Measurements from ENCODE around the gene REEP2.
A peak's percentile ranks its signal among the peaks of the same experiment; 100 is the strongest.

REEP2 gene

GRCh38 chr5:138448481-138449398 is 9.9 kb downstream of the REEP2 start:
- peak; percentile 43 for DNase-seq

DNA sequence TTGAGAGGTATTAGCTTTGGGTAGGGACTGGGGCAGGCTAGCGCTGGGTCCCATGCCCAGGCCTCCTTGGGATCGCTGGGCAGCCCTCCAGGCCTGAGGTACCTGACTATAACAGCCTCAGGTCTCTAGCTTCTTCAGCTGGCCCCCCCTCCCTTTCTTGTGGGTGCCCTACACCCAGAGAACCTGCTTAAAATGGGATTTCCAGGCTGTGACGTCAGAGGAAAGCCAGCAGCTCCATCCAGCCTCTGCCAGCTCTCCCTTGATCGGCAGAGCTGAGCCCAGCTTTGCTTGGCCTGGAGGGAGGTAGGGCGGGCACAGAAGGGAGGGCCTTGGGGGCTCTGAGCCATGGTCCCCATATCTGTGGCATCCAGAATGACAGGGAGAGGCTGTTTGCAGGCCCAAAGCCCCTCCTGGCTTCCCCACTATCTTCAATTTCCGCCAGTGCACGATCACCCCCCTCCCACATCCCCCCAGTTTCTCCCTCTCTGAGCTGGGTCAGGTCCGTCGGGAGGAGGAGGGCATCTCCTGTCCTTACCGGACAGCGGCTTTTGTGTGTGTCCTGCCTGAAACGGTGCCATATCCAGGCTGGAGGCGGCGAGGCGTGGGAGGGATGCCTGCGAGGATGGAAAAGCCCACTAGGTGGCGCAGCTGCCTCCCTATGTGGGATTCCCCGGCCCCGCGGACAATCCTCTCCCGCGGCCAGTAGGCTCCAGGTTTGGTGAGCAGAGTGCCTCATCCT is 10.8 kb downstream of the REEP2 start:
- peak; percentile 37 for DNase-seq

GRCh38 chr5:138450971-138451370 is 12.1 kb downstream of the REEP2 start:
- DNase-seq, result no peak

GRCh38 chr5:138452720-138453119 is 13.9 kb downstream of the REEP2 start:
- DNase-seq, result no peak

- DNase-seq, result no peak
Observed at GRCh38 chr5:138453590-138453989, 14.7 kb downstream of the REEP2 start.

DNA sequence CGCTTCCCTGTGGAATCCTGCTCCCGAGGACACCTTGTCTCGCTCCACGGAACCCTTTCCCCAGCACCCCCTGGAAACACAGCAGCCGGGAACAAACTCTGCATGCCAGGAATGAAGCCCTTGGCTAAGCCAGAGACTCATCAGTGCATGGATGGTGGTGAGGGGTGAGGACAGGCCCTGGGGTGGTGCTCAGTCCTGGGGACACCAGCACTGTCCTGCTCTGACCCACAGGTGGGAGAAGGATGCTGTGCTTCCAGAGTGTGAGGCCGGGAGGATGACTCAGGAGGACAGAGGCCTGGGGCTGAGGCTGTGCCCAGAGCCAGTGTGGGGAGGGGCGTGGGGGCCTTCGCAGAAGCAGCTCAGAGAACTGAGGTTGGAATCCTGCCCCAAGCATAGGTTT is 15.3 kb downstream of the REEP2 start:
- no peak for DNase-seq

GRCh38 chr5:138455232-138455930 is 16.5 kb downstream of the REEP2 start:
- no peak for DNase-seq

- DNase-seq, result no peak
Observed at GRCh38 chr5:138457531-138458275, 18.8 kb downstream of the REEP2 start.

- DNase-seq, result no peak
Observed at GRCh38 chr5:138458384-138458783, 19.5 kb downstream of the REEP2 start.

GRCh38 chr5:138458856-138459255 is 20.0 kb downstream of the REEP2 start:
- no peak for DNase-seq

- no peak for DNase-seq
Observed at GRCh38 chr5:138459311-138459933, 20.6 kb downstream of the REEP2 start.

GRCh38 chr5:138460032-138460693 is 21.3 kb downstream of the REEP2 start:
- no peak for DNase-seq

DNA sequence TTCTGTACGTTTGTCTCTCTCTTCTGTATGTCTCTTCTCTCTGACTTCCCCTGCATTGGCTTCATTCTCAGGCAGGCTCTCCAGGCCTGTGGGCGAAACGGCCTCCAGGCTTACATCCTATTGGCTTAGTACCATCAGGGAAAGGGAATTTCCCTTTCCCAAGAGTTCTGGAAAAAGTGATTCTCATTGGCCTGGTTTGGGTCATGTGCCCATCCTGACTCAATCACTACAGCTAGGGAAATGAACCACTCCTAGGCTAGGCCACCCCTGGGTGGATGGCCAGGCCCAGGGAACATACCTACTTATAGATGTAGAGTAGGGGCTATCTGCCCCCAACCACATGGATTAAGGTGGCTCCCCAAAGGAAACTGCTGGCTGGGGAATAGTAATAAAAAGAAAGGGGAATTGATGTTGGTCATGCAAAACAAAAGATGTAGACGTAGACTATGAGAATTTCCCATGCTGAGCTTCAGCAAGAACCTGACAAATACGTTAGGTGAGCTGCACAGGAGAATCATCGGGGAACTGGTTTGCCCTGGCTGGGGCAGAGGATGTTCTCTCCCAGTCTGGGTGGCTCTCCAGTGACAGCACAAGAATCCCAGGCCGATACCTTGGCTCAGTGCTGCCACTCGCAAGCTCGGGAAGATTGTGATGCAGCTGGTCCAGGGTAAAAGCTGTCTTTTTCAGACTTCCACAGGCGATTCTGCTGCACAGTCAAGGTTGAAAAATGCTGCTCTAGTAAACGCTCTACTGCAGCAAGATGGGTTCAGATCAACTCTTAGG is 22.7 kb downstream of the REEP2 start:
- DNase-seq, result no peak

DNA sequence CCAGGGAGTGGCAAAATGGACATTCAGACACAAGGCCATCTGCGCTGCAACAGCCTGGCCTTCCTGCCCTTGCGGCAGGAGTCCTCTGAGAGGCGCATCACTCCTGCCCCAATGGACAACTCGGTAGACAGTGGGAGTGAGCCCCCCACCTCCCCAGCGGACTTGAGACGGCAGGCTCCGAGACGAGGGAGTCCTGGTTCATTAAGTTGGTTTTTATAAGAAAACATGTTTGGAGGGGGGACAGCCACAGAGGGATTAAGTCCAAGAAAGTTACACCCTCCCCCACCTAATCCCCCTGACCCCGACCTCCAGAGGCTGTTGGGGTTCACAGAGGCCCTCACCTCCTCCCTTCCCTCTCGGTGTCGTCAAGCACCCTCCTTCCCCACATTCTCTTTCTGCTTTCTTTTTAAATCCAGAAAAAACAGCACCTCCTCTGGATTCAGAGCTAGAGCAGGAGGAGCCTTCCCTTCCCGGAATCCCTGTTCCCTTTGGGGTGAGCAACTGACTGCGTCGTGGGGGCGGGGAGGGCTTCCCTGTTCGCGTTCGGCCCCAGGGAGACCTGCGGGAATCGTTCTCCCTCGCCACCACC is 24.7 kb downstream of the REEP2 start:
- no peak for DNase-seq

DNA sequence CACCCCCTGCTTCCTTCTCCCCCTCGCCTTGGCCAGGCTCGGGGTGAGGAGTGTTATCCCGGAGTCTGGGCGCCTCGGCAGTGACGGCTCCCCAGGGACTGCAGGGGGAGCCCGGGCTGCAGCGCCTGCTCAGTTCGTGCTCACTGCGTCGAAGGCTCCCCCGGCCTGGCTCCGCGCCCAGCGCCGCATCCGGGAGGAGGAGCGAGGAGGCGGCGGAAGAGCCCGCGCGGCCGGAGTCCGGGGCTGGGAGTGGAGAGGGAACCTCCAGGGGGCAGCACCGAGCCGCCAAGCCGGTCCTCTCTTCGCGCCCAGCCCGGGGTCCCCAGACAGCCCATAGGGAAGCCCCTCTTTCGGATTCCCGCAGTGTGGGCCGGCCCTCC is 25.1 kb downstream of the REEP2 start:
- DNase-seq, result peak; percentile 79

- DNase-seq, result peak; percentile 80
Observed at GRCh38 chr5:138464388-138465260, 25.8 kb downstream of the REEP2 start.

- DNase-seq, result peak; percentile 75
Observed at GRCh38 chr5:138465261-138466124, 26.6 kb downstream of the REEP2 start, which contains the start of gene EGR1. Gene EGR1, plus strand, starts transcription at chr5:138465479. Its CDS starts 283 bp downstream, at chr5:138465762.
